HEK293T (cell line): ENCODE data around the gene NUAK1.

Source experiments
- CTCF ChIA-PET: fragments of 350-600 bp; formaldehyde crosslinking; extraction: SDS; loops from one replicate; lab custom pipeline; 2021; ENCODE audit warnings: antibody characterized with exemption, inconsistent platforms; lab: Yijun Ruan, JAX
- POLR2A ChIA-PET: fragments of 350-600 bp; formaldehyde crosslinking; extraction: SDS; loops from one replicate; lab custom pipeline; 2020; ENCODE audit warnings: antibody characterized with exemption, inconsistent platforms; lab: Yijun Ruan, JAX
- DNase-seq: peaks from one replicate; pipeline ENCODE4 v3.0.0; 2012; ENCODE audit warnings: mixed read lengths; ENCODE audit errors: extremely low spot score
- ARNT ChIP-seq: fragments of 450-650 bp; IDR thresholded peaks from 2 replicates; pipeline ENCODE4 v1.6.1; 2017; ENCODE audit warnings: mild to moderate bottlenecking
- BHLHE40 ChIP-seq: fragments of 450-650 bp; IDR thresholded peaks from 2 replicates; pipeline ENCODE4 v1.6.1; 2016; ENCODE audit warnings: mild to moderate bottlenecking, moderate library complexity, borderline replicate concordance
- CTBP1 ChIP-seq: fragments of 450-650 bp; IDR thresholded peaks from 2 replicates; pipeline ENCODE4 v1.6.1; 2016; ENCODE audit warnings: borderline replicate concordance
- ELF4 ChIP-seq: fragments of 450-650 bp; IDR thresholded peaks from 2 replicates; pipeline ENCODE4 v1.6.1; 2017; ENCODE audit warnings: antibody characterized with exemption
- FOXA1 ChIP-seq: fragments of 450-650 bp; IDR thresholded peaks from 2 replicates; pipeline ENCODE4 v1.6.1; 2016; ENCODE audit warnings: mild to moderate bottlenecking
- FOXK2 ChIP-seq: fragments of 450-650 bp; IDR thresholded peaks from 2 replicates; pipeline ENCODE4 v1.6.1; 2016; ENCODE audit warnings: mild to moderate bottlenecking
- FOXM1 ChIP-seq: fragments of 450-650 bp; IDR thresholded peaks from 2 replicates; pipeline ENCODE4 v1.6.1; 2017; ENCODE audit warnings: mild to moderate bottlenecking, borderline replicate concordance
- HDGF ChIP-seq: fragments of 450-650 bp; IDR thresholded peaks from 2 replicates; pipeline ENCODE4 v1.6.1; 2017; ENCODE audit warnings: antibody characterized with exemption, borderline replicate concordance
- L3MBTL2 ChIP-seq: fragments of 450-650 bp; conservative IDR thresholded peaks from 2 replicates; pipeline ENCODE4 v1.6.1; 2016; ENCODE audit warnings: mild to moderate bottlenecking
- LEF1 ChIP-seq: fragments of 450-650 bp; IDR thresholded peaks from 2 replicates; pipeline ENCODE4 v1.6.1; 2017; ENCODE audit warnings: mild to moderate bottlenecking, borderline replicate concordance
- NFRKB ChIP-seq: fragments of 450-650 bp; IDR thresholded peaks from 2 replicates; pipeline ENCODE4 v1.6.1; 2016; ENCODE audit warnings: mild to moderate bottlenecking, moderate library complexity
- SP1 ChIP-seq: fragments of 450-650 bp; IDR thresholded peaks from 2 replicates; pipeline ENCODE4 v1.6.1; 2017
- SUZ12 ChIP-seq: fragments of 450-650 bp; IDR thresholded peaks from 2 replicates; pipeline ENCODE4 v1.6.1; 2016; ENCODE audit warnings: mild to moderate bottlenecking
- TARDBP ChIP-seq: fragments of 450-650 bp; IDR thresholded peaks from 2 replicates; pipeline ENCODE4 v1.6.1; 2016
- ZNF384 ChIP-seq: fragments of 450-650 bp; IDR thresholded peaks from 2 replicates; pipeline ENCODE4 v1.6.1; 2016
- TF ChIP-seq, protein P1 (sequence below): fragments of 450-650 bp; IDR thresholded peaks from 2 replicates; pipeline ENCODE4 v1.6.1; 2016

NUAK1 gene

DNA sequence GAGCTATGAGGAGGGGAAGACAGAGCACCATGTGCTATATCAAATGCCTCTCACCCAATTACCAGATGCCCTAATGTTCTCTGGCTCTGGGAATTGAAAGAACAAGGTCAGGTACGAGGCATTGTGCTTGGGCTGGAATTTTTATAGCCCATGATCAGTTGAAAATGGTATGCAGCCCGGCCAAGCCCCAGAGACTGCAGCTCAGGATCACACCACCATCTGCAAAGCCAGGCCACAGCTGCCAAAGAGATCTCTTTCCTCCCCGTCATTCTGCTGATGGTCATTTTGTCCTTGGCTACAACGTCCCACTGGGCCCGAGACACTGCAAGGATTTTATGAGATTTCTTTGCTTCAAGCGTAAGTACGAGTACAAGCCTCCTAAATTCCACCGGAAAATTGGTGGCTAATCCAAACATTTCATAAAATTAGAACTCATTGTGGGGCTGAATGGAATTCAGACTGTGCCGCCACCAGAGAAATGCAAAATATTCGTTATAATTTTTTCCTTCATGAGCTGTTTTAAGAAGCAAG lies 15.1 kb downstream of the NUAK1 start:
- no peak for TF ChIP-seq ELF4
- TF ChIP-seq ARNT: no peak
- no peak for TF ChIP-seq FOXM1
- no peak for TF ChIP-seq SP1
- no peak for TF ChIP-seq TARDBP
- no peak for TF ChIP-seq FOXA1
- no peak for TF ChIP-seq SUZ12
- ChIA-PET POLR2A (no interaction called here), CTCF (interaction anchor here (0.6 to 0.7 kb wide), 3 partner anchors 12 to 869 kb away, joined by 3 read pairs; no protein-coding TSS in a partner anchor)

GRCh38 chr12:106123110-106123509 lies 15.6 kb downstream of the NUAK1 start:
- POLR2A ChIA-PET: no interaction called here

More for the DNA sequence above, 15.1 kb downstream of the NUAK1 start:
- no peak for DNase-seq

DNA sequence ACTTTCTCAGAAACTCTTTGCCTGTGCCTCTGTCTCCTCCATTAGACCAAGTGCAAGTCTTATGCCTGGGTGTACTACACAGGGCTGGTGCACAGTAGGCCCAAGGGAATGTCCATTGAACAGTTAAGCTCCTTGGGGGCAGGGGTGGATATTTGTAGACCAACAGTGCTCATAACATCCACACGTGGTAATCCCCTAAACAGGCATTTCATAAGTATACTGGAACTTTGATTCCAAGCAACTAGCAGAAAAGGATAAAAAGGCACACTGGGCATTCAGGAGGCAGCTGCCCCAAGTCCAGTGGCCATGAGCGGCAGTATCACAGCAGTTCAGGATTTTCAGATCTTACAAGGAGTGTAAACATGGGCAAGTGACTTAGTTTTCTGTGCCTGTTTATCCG lies 16.8 kb downstream of the NUAK1 start:
- TF ChIP-seq TARDBP (no peak), SP1 (no peak)
- no peak for DNase-seq
- POLR2A ChIA-PET: no interaction called here
- CTCF ChIA-PET: no interaction called here

More at GRCh38 chr12:106123110-106123509, 15.6 kb downstream of the NUAK1 start:
- DNase-seq: no peak
- TF ChIP-seq ELF4 (no peak), SP1 (no peak), FOXA1 (no peak), HDGF (no peak), SUZ12 (no peak), LEF1 (no peak), BHLHE40 (no peak), CTBP1 (no peak), FOXM1 (no peak), ZNF384 (no peak), TARDBP (no peak), ARNT (no peak), NFRKB (no peak), L3MBTL2 (no peak)
- TF ChIP-seq, protein P1, sequence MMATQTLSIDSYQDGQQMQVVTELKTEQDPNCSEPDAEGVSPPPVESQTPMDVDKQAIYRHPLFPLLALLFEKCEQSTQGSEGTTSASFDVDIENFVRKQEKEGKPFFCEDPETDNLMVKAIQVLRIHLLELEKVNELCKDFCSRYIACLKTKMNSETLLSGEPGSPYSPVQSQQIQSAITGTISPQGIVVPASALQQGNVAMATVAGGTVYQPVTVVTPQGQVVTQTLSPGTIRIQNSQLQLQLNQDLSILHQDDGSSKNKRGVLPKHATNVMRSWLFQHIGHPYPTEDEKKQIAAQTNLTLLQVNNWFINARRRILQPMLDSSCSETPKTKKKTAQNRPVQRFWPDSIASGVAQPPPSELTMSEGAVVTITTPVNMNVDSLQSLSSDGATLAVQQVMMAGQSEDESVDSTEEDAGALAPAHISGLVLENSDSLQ: no peak
- CTCF ChIA-PET: interaction anchor here (0.6 kb wide), 2 partner anchors 13 to 234 kb away, joined by 3 read pairs; no protein-coding TSS in a partner anchor

DNA sequence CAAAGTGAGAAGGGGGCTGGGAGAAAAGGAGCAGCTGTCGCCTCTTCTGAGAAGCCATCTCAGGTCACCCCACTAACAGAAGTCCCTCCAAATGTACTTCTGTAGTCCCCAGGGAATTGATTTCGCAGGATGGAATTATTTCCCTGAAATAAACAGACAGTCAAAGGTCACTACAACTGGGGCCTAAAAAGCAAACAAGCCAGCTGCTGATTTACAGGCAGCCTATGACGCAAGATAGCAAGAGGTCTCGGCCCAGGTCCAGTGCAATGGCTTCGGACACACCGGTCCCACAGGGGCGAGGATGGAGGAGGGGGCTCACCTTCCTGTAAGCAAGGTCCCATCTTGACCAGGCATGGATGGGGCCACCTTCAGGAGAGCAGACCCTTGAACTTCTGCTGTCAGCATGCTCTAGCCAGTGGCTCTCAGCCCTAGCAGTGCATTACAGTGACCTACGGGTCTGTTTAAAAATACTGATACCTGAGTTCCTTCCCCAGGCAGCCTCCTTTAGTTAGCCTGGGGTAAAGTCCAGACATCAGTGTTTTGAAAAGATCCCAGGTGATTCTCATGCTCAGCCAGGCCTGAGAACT lies 18.1 kb downstream of the NUAK1 start:
- CTCF ChIA-PET: no interaction called here
- no peak for TF ChIP-seq SP1
- no peak for TF ChIP-seq TARDBP
- TF ChIP-seq L3MBTL2: no peak
- no peak for TF ChIP-seq FOXA1
- POLR2A ChIA-PET: no interaction called here
- DNase-seq: no peak

DNA sequence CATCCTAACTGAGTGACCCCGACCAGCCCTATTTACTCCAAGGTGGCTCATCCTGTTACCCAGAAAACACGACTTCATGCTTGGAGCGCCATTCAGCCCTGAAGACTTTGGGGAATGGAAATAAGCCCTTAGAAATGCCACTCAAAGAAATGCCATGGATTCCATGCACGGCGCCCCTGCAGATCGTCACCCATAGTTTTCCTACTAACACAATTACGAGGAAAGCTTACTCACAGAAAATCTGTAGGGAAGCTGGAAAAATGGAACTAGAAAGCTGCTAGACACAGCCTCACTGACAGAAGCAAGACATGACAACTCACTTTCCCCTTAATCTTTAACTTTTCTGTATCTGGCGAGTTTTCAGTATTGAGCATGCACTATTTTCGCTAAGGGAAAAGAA lies 19.5 kb downstream of the NUAK1 start:
- DNase-seq: no peak
- POLR2A ChIA-PET: interaction anchor here (1.3 kb wide), 1 partner anchor 12 kb away, joined by 5 read pairs; no protein-coding TSS in a partner anchor
- TF ChIP-seq ELF4: no peak
- TF ChIP-seq NFRKB: no peak
- TF ChIP-seq TARDBP: no peak
- TF ChIP-seq HDGF: no peak
- no peak for TF ChIP-seq L3MBTL2
- no peak for TF ChIP-seq FOXK2
- TF ChIP-seq ZNF384: no peak
- TF ChIP-seq, protein P1: no peak
- no peak for TF ChIP-seq CTBP1
- no peak for TF ChIP-seq LEF1
- no peak for TF ChIP-seq SUZ12
- no peak for TF ChIP-seq BHLHE40
- no peak for TF ChIP-seq FOXM1
- no peak for TF ChIP-seq SP1
- CTCF ChIA-PET: no interaction called here

DNA sequence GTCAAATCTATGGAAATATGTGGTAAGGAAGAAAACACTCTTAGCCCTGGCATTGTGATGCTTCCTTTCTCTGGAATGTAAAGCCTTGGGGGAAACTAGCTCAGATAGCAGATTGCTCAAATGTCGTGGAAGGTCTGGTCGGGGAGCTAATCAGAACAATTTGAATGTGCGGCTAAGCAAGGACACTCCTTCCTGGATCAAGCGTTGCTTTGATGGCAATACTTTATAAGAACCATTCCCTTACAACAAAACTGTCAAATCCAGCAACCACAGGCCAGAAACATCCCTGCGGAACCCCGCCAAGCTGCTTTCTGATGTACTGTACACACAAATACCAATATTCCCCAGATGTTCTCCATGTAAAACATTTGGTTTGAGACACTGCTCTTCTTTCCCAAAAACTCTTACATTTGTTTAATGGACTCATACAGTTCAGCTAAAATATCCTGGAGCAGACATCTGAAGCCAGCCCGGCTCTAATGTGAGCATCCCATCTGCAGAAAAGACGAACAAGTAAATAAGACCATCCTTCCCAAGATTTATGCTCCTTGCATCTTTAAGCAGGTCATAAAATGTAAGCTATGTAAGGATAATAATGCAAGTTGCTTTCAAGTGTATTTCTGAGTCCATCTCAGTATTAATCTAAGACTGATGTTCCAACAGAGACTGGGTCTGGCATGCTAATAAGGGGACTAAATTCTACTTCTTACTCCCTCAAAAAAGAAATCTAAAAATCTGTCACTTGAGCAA lies 20.2 kb downstream of the NUAK1 start:
- POLR2A ChIA-PET: interaction anchor here (1.3 kb wide), 1 partner anchor 11 kb away, joined by 5 read pairs; no protein-coding TSS in a partner anchor
- TF ChIP-seq BHLHE40 (no peak), FOXK2 (no peak), FOXM1 (no peak), ELF4 (no peak), L3MBTL2 (no peak), NFRKB (no peak), FOXA1 (no peak), LEF1 (no peak), ARNT (no peak), HDGF (no peak), SUZ12 (no peak), SP1 (no peak), ZNF384 (no peak), CTBP1 (no peak), TARDBP (no peak)
- TF ChIP-seq, protein P1: no peak
- DNase-seq: no peak
- CTCF ChIA-PET: no interaction called here
